Islet precursor cell (in vitro differentiated cells): ENCODE results near the gene VOPP1.

ENCODE experiments used
- DNase-seq: peaks from one replicate; pipeline ENCODE4 v3.0.0-alpha.2; 2018

The VOPP1 gene

DNA sequence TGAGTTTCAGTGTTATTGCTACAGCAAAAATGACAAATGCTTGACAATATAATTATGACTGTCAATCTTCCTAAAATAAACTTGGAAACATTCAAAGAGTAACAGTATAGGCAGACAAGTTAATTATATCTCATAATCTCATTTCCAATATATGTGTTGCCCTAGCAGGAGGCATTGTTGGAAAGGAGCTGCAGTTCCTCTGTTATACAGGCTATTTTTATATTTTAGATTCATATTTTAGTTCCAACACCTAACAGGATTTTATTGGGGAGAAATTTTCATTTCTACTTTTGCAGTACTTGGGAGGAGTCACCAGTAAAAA lies 19.3 kb downstream of the VOPP1 start:
- DNase-seq, result no peak

DNA sequence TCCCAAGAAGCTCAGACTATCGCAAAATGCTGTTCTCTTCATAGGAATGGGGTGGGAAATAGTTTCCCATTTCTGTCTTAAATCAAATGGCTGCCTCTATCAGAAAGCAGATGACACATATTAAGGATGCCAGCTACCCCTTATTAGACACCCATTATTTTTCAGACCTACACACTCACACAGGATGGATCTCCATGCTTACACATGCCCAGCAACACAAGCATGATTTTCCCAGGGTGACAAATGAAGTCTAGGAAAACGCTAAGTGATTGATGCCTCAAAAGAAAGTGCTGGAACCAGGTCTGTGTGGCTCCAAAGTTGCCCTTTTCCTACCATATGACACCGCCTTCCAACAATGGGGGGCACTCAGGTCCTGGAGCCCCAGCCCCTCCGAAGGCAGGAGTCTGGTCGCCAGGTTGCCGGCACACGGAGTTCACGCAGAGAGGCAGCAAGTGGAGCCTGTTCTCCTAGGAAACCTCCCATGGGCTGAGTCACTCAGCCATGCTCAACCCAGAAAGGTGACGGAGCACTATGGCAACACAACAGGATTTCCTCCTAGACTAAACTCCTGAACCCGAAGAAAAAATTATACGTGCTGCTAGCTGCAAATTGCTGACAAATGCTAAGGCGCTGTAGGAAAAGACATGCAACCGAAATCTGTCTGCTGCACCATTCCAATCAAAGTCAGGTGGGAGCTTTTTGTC lies 19.8 kb downstream of the VOPP1 start:
- DNase-seq, result no peak

DNA sequence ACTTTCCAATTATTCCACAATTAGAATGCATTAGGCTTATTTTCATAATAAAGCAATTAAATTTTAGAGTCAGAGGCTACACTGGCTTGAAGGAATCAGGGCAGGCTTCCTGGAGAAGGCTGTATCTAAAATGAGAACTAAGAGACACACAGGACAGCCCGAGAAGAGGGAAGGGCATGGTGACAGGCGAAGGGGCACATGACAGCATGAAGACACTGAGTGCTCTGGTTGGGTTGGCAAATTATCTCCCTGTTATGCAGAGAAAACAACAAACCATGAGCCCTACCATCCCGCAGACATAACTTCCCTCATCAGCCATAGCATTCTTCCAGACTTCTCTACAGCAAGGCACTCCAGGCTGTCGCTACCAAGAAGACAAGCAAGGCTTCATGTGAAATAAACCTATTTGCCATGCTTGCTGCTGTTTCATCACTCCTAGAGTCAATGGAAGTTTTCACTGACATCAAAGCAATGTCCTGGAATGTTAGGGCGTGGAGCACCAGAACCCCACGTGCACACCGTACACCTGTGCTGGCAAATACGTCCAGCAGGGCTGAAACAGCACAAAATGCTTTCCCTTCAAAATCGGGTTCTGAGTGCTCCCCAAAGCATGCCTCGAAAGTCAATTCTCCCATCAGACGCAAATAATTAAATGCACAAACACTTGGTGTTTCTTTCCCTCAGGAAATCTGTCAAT lies 21.3 kb downstream of the VOPP1 start:
- DNase-seq, result peak; percentile 13

DNA sequence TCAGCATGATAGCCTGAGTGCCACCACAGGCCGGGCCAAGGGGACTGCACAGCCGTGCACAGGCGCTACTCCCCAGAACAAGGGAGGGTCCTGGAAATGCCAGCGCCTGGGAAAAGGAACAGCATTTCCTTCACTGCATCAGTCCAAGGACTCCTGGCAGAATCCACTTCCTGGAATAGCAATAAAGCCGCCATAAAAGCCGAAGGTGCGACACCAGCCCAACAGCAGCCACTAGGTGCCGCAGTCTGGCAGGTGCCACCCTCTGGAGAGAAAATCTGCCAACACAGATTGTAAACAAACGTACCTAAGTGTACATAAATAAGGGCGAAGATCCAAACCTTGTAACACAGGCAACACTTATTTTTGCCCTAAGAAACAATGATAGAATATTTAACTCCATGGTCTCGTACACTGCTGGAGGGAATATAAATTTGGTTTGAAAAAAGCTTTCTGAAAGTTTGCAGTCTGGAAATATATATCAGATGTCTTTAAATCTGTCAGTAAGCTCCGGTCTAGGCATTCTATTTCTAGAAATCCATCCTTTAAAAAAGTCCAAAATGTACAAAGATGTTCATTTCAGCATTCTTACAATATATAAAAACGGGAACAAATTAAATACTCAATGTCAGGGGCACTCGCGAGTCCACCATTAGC lies 22.2 kb downstream of the VOPP1 start:
- DNase-seq, result peak; percentile 44

DNA sequence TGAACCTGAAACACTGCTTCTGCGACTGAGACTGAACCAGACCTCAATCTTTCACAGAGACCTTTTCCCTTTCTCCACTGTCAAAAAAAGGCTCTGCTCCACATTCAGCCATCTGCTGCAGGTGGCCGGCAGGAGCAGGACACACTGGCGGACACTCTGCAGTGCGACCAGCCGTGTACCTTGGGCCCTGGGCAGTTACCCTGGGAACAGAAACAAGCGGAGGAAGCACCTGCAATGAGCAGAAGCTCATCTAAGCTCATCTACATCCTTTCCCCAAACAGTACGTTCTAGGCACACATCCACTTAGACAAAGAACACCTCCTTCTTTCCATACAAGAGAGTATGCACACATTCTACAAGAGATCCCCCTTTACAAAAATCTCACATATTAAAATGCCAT lies 22.8 kb downstream of the VOPP1 start:
- no peak for DNase-seq

DNA sequence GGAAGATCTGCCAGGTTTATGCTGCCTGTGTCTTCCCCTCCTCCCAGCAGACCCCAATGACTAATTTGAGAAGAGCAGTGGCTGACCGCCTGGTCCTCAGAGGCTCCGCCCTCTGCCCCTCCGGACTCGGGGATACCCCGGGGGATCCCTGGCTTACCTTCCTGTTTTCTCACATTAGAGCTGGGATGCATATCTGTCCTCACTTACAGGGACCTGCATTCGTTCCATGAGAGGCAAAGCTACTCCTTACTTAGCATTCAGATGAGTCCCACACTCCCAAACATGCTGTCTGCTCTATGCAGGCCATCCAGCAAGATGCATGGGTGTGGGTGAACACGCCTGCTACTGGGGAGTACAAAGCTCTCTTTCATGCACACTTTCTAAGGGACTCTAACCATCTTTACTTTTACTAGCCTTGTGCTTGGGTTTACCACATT lies 24.0 kb downstream of the VOPP1 start:
- DNase-seq, result no peak

DNA sequence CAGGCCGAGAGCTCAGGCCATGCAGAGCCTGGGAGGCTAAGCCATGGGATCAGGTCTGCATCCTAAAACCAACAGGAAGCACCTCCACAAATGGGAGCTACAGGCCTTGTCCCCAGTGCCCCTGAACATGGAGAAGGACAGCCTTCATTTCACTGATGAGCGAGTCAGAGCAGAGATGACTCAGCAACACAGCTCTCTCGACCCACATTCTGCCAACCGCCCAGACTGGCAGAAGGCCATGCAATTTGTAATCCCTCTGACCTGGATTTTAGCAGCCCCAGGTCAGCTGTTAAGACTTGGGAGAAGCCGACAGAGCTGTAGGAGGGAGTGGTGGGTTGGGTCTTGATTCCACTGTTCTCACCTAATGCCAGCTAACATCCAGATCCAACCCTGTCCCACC lies 25.5 kb downstream of the VOPP1 start:
- no peak for DNase-seq

DNA sequence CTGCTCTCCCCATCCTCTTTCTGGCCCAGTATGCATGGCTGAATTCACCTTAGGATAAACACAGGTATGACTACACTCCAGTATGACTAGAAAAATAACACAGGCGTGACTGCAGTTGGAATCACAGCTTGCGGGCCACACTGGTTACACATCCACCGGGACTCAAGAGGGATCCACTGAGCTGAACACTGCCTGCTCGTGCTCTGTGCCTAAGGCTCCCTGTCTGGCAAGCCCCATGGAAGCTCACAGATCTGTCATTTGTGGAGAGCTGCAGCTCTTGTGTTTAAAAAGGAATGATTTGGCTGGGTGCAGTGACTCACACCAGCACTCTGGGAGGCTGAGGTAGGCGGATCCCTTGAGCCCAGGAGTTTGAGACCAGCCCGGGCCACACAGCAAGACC lies 26.8 kb downstream of the VOPP1 start:
- DNase-seq, result peak; percentile 82

DNA sequence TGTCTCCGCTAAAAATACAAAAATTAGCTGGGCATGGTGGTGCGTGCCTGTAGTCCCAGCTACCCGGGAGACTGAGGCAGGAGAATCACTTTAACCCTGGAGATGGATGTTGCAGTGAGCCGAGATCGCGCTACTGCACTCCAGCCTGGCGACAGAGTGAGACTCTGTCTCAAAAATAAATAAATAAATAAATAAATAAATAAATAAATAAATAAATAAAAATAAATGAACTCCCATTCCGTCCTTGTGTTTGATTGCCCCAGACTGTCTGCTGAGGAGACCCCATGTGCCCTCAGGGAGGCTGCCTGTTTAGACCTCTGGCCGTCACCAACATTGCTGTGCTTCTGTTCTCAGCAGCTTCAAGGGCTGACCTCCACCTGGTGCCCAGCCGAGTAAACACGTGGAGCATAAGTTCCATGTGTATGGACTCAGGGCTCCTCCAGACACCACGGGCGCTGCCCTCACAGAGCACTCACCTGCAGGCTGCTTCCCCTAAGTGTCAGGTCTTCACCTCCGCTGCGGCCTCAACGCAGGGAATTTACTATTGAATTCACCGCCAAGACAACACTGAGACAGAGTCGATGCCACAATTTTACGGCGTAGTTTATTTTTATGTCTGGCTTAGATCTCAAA lies 32.0 kb downstream of the VOPP1 start:
- peak; percentile 43 for DNase-seq

DNA sequence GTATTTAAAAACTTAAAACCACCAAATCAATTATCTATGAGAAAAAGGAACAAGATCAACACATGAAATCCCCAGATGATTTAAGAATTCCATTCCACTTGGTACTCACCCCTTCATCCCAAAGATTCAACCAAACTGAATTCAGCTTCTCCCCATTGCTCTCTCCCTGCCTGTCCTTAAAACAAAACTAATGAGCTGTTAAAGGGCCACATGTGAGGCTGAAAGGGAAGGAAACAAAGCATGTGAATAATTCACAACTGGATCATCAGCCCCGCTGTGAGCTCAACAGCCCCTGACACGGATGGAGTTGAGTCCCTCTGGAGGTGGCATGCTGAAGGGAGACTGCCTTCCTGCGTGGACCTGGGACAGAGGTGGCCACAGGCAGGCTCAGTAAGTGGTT lies 32.9 kb downstream of the VOPP1 start:
- DNase-seq, result peak; percentile 41

DNA sequence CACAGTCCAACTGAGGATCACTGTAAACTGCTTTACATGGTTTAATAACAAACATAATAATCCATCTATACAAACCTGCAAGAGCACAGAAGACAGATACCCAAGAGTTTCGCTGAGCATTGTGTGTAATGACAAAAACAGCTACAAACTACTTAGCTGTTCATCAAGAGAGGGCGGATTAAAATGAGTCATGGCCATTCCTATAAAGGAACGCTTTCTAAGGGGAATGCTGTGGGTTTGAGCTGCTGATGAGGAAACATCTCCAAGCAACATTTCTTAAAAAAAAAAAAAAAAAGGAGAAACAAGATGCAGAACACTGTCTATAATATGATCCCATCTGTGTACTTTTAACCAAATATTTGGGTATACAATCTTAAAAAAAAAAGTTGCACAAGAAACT lies 33.8 kb downstream of the VOPP1 start:
- peak; percentile 19 for DNase-seq

DNA sequence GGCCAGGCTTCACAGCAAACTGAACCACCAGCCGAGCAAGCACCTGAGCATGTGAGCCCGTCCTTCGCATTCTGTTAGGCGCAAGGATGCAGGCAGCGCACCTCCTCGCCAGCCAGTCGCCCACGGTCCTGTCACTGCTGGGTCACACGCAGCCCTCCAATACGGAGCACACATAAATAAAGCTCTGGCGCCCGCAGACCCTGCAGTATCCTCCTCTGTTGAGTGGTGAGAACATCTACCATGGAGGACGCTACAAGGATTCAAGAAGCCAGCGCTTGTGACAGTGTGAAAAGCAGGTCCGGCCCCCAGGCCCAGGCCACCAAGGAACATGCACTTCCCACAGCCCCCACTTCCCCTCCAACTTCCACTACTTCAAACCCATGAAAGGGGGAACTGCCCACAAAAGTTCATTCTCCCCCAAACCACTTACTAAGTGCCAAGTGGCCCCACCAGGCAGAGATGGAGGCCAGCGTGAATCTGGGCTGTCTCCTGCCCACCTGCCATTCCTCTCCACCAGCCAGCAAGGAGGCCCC lies 34.8 kb downstream of the VOPP1 start:
- DNase-seq, result no peak

DNA sequence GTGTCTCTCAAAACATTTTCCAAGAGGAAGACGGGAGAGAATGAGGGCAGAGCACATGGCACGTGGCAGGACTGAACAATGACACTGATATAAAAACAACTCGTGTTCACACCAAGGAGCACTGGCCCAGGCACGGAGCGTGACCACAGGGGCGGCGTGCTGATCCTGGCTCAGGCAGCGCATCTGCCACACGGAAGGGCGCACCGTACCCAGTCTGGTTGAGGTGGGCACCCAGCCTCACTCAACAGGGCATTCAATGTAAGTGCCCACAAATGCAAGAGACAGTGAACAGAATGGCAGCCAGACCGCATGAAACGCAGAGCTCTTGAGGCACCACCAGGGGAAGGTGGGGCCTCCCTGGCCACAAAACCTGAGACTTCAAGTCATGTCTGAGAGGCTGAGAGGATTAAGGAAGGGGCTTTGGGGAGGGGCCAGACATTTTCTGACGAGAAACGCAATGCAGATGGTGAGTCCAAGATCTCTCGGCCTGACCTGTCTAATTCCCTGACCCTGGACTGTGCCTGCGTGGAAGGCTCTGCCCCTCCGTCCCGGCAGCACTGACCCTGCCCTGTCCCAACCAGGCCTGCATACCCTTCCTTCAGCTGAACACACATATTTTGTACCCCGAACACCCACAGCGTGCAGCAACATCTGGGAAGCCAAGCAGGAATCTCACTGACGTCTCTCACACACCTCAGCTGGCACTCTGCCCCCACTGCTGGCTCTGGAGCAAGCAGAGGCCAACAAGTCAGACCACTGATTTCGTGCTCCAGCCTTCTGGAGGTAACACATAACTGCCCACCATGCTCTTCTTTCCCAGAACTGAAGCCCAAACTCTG lies 35.5 kb downstream of the VOPP1 start:
- DNase-seq, result peak; percentile 48

DNA sequence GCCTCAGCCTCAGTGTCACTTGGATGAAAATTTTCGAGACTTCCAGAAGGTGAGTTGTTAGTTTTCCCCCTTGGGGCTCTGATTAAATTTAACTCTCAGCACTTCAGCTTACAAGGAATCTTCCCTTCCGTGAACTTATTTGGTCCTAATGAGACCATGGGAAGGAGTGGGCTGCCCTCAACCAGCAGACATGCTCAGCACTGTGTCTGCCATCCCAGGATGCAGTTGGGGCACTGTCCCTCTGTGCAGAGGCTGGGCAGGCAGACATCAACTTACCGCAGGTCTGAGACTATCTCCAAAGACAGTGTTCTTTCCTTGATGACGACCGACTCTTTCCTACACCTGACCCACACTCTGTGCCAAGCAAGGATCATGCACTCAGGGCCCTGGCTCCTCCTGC lies 36.7 kb downstream of the VOPP1 start:
- no peak for DNase-seq

DNA sequence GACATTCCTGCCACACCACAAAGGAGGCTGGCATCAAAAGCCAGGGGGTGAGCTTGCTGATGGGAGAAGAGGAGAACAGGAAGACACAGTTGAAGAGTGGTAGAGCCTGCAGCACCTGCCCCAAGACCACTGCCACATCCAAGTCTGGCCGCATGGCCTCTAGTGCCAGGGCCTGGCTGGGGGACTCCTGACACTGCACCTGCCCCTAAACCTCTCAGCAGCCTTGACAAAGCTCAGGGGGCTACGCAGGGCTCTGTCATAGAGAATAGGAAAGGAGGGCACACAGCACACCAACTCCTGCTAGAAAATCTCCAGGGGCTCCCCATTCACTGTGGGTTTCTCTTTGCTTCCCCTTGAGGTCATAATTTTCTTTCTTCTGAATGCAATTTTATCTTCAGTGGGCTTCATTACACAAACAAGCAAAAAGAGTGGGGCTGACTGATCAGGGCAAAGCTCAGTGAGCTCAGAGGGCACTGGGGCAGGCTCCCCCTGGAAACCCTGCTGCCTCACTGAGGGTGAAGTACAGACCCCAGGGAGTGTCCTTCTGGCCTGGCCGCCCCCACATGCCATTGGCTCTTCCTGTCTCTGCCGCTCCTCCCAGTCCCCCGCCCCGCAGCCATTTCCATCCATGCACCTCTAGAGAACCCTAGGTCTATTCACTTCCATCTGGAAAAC lies 37.2 kb downstream of the VOPP1 start:
- DNase-seq, result no peak

DNA sequence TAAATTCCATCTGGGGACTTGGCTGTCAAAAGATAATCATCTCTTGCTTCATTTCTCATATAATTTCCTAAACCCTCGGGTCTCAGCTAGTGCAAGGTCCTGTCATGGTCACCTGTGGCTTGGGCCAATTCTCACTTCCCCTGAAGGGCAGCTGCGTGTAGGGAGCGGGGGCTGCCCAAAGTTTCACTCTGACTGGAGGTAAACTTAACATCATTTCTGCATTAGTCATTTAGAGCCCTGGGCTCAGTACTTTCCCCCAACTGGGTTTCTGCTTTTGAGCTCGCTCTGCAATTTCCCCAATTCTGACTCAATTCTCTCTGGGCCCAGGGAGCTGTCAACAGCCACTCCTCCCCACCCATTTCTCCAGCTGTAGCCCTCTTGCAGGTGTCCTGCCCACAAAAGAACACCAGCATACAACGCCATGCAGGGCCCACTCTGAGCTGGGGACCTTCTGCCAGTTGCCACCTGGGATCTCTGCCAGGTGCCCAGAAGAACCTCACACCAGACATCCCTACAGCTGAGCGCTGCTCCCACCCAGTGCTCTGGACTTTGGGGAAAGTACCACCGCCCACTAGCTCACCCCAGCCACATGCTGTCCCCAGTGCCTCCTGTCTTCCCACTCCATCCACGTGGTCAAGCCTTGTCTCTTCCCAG lies 37.9 kb downstream of the VOPP1 start:
- peak; percentile 77 for DNase-seq

DNA sequence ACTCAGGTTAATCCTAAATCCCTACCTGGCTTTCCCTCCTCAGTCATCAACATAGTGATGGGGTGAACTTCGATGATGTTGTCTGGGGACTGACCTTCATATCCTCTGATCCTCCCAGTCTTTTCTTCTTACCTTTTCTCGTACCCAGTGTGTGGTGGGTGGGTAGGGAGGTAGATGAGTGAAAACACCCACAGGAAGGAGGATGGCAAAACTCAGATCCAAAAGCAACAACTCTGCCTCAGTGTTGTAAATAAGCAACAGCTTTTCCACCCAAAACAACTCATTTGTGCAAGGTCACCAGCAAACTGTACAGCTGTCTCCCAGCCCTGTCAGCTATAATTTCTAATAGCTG lies 38.6 kb downstream of the VOPP1 start:
- no peak for DNase-seq

DNA sequence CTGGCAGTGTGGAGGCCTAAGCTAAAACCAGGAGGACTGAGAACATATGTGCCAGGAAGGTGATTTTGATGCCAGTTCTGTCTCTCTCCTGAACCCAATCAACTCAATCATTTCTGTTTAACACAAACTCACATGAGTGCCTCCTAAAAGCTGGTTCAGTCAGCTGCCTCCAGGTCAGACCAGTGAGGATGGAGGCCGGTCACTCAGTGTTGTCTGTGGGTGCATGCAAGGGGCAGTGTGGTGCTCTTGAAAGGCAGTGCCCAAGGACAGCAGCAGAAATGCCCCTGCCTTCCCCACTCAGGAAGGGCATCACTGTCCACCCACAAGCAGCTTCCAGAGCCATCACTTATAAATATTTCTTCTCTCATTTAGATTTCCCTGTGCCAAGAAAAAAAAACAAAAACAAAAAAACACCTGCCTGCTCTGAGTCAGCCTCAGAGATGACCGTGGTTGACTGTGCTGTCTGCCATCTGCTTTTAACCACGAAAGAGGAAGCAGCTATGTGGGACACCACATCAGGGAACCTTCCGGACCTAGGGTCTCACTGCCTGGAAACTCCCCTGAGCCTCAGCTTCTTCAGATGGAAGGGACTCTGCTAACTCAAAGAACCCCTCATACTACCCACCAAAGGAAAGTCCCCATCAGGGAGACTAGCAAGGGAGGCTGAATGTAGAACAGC lies 39.1 kb downstream of the VOPP1 start:
- peak; percentile 56 for DNase-seq

DNA sequence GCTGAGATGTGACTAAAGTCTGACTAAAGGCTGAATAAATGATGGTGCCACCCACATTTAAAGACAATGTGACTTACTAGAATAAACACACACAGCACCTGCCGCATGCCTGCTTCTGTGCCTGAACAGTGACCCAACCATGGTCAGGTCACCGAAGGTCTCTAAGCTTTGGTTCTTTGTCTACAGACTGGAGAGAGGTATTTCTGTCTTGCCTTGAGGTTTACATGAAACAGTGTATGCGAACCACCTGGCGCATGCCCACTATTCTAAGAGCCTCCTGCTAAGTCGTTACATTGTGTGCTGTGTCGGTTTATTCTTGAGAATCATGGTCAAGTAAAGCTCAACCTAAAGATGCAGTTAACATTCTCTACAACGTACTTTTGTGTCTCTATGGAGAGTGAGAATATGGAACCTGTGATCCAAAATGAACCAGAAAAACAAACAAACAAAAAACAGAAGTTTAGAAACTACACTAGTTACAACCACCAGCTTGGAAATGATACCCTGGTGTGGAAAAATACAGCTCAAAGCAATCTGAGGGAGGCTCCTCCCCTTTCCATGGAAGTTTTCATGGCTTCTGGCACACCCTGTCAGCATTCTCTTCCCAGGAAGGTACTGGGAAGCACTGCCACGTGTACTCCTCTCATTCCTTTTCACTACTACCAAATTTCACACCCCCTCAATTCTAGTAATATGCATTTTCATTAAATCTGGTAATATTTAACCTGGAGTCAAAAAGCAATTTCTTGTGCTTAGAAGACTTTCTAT lies 40.0 kb downstream of the VOPP1 start:
- DNase-seq, result peak; percentile 36

DNA sequence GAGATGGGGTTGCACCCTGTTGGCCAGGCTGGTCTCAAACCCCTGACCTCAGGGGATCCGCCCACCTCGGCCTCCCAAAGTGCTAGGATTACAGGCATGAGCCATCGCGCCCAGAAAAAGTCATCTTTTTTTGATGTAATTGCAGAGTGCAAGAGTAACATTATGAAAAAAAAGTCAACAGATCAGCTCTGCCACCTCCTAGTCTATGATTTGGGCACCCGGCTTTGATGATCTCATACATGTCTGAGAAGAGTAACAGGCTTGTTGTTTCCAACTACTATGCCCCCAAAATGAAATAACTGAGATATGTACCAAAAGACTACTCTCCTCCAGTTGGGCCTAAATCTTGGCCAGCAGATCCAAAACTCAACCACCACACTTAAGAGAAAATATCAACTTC lies 40.8 kb downstream of the VOPP1 start:
- DNase-seq, result no peak
